OCI-LY3 (cell line): Measurements from ENCODE around the gene LPP.

Experiments used
- H2AFZ ChIP-seq: fragments of 200-600, 300-600 bp; shearing (Covaris generic); 2 replicates; pipeline ENCODE4 v1.6.0; 2014; ENCODE audit warnings: antibody characterized with exemption, low read depth, low read length
- H3K27ac ChIP-seq: fragments of 200-600, 300-600 bp; sonication (generic); 2 replicates; pipeline ENCODE4 v1.5.1; 2014; ENCODE audit warnings: mild to moderate bottlenecking, low read length, moderate library complexity, mixed read lengths
- H3K27me3 ChIP-seq: fragments of 200-600, 300-600 bp; sonication (generic); 2 replicates; pipeline ENCODE4 v1.6.1; 2014; ENCODE audit warnings: low read depth, low read length, mixed read lengths
- H3K36me3 ChIP-seq: fragments of 200-600, 300-600 bp; sonication (generic); replicated peaks from 2 replicates; pipeline ENCODE3; 2014; ENCODE audit warnings: low read depth, low read length, mixed read lengths
- H3K4me1 ChIP-seq: fragments of 300-600, 200-600 bp; sonication (generic); 2 replicates; pipeline ENCODE4 v1.6.1; 2014; ENCODE audit warnings: low read length, mixed read lengths
- H3K4me2 ChIP-seq: fragments of 200-600, 300-600 bp; sonication (generic); 2 replicates; pipeline ENCODE4 v1.6.1; 2014; ENCODE audit warnings: low read length, mixed read lengths
- H3K4me3 ChIP-seq: fragments of 300-600, 200-600 bp; sonication (generic); 2 replicates; pipeline ENCODE4 v1.5.1; 2014; ENCODE audit warnings: antibody characterized with exemption, mild to moderate bottlenecking, low read length, moderate library complexity
- H3K79me2 ChIP-seq: fragments of 300-600, 200-600 bp; shearing (Covaris generic); 2 replicates; pipeline ENCODE4 v1.6.1; 2014; ENCODE audit warnings: mild to moderate bottlenecking, low read length, mixed read lengths
- H3K9ac ChIP-seq: fragments of 300-600, 200-600 bp; shearing (Covaris generic); 2 replicates; pipeline ENCODE4 v1.6.0; 2014; ENCODE audit warnings: mild to moderate bottlenecking, low read length, moderate library complexity
- H3K9me3 ChIP-seq: fragments of 200-600, 300-600 bp; shearing (Covaris generic); 2 replicates; pipeline ENCODE4 v1.6.1; 2014; ENCODE audit warnings: low read length, mixed read lengths; ENCODE audit not compliant: insufficient read depth
- H4K20me1 ChIP-seq: fragments of 200-600, 300-600 bp; sonication (generic); 2 replicates; pipeline ENCODE4 v1.6.1; 2016; ENCODE audit warnings: low read length, mixed read lengths; ENCODE audit not compliant: insufficient read depth
- EZH2phosphoT487 ChIP-seq: fragments of 200-600 bp; shearing (Covaris generic); IDR thresholded peaks from 2 replicates; pipeline ENCODE4 v1.6.1; 2018; ENCODE audit warnings: antibody characterized with exemption, mixed run types, low read depth
- TF ChIP-seq, protein P1 (sequence below): fragments of 200-600, 300-600 bp; sonication (generic); IDR thresholded peaks from 2 replicates; pipeline ENCODE4 v1.5.1; 2014; ENCODE audit warnings: antibody characterized with exemption, low read length, low read depth

The LPP gene

GRCh38 chr3:188750617-188751016, 596.7 kb downstream of the LPP start:
- Histone ChIP-seq H4K20me1 (no peaks in the 10 kb centered on the region), H3K4me3 (no peak overlapping the region), H2AFZ (no peak overlapping the region), H3K9me3 (no peaks in the 10 kb centered on the region), H3K79me2 (no peaks in the 10 kb centered on the region), H3K27ac (peak overlapping the region; percentile 95), H3K4me1 (peaks cover 97% of the 10 kb centered on the region), H3K36me3 (peaks cover 6% of the 10 kb centered on the region), H3K9ac (peak overlapping the region; percentile 88), H3K27me3 (no peaks in the 10 kb centered on the region), H3K4me2 (peak overlapping the region; percentile 82)
- TF ChIP-seq, protein P1, sequence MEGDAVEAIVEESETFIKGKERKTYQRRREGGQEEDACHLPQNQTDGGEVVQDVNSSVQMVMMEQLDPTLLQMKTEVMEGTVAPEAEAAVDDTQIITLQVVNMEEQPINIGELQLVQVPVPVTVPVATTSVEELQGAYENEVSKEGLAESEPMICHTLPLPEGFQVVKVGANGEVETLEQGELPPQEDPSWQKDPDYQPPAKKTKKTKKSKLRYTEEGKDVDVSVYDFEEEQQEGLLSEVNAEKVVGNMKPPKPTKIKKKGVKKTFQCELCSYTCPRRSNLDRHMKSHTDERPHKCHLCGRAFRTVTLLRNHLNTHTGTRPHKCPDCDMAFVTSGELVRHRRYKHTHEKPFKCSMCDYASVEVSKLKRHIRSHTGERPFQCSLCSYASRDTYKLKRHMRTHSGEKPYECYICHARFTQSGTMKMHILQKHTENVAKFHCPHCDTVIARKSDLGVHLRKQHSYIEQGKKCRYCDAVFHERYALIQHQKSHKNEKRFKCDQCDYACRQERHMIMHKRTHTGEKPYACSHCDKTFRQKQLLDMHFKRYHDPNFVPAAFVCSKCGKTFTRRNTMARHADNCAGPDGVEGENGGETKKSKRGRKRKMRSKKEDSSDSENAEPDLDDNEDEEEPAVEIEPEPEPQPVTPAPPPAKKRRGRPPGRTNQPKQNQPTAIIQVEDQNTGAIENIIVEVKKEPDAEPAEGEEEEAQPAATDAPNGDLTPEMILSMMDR = no peak
- no peak for TF ChIP-seq EZH2phosphoT487

DNA sequence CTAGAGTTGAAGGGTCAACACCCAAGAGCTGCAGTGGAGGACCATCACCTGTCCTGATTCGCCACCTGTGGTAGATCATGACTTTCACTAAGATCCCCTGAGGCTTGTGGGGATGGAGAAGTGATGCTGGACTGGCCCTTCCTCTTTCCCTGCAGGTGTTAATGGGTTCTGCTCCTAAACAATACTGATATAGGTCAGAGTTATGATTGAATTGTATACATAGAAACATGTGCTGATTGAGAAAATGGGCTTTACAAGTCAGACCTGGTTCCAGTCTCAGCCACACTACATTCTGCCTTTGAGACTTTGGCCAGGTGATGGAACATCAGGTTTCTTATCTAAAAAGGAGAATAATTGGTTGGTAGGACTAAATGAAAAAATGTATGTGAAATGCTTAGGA, 598.9 kb downstream of the LPP start:
- Histone ChIP-seq H3K9ac (peak overlapping the region; percentile 88), H3K36me3 (no peaks in the 10 kb centered on the region), H3K79me2 (no peaks in the 10 kb centered on the region), H4K20me1 (no peaks in the 10 kb centered on the region), H2AFZ (no peak overlapping the region), H3K4me2 (peak overlapping the region; percentile 82), H3K4me3 (peak overlapping the region; percentile 16; the same call in 1 of the 2 replicates), H3K9me3 (no peaks in the 10 kb centered on the region), H3K27me3 (no peaks in the 10 kb centered on the region), H3K27ac (peak overlapping the region; percentile 95), H3K4me1 (peaks cover 93% of the 10 kb centered on the region)
- TF ChIP-seq, protein P1 = no peak
- no peak for TF ChIP-seq EZH2phosphoT487

GRCh38 chr3:188754267-188754666, 600.3 kb downstream of the LPP start:
- H2AFZ ChIP-seq = no peak overlapping the region
- no peaks in the 10 kb centered on the region for H3K79me2 ChIP-seq
- H3K4me1 ChIP-seq = peaks cover 78% of the 10 kb centered on the region
- H3K9me3 ChIP-seq = no peaks in the 10 kb centered on the region
- no peaks in the 10 kb centered on the region for H4K20me1 ChIP-seq
- H3K9ac ChIP-seq = peak overlapping the region; percentile 99
- H3K27me3 ChIP-seq = no peaks in the 10 kb centered on the region
- H3K4me3 ChIP-seq = peak overlapping the region; percentile 40
- H3K4me2 ChIP-seq = peak overlapping the region; percentile 82
- no peaks in the 10 kb centered on the region for H3K36me3 ChIP-seq
- H3K27ac ChIP-seq = peak overlapping the region; percentile 95
- TF ChIP-seq, protein P1 = no peak
- no peak for TF ChIP-seq EZH2phosphoT487

DNA sequence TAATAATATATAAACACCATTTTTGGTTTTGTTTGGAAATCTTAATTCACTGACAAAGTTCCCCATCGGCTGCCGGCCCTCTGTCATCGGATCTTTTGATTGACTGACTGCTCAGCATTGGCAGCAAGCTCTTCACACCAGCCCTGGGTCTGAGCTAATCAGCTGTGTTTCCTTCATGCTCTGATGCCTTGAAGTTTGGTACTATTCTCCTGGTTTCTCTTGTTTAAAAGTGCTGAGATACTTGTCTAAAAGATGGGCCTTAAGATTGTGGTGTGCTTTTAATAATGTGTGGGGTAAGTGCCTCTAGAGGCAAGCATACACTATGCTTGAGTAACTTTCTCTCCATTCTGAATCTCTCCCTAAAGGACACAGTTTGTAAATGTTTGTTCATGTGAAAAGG, 602.3 kb downstream of the LPP start:
- H3K27ac ChIP-seq = peak overlapping the region; percentile 95
- peak overlapping the region; percentile 15; the same call in 1 of the 2 replicates for H3K4me2 ChIP-seq
- peak overlapping the region; percentile 48; the same call in 1 of the 2 replicates for H2AFZ ChIP-seq

More for the DNA sequence above, 602.3 kb downstream of the LPP start:
- TF ChIP-seq EZH2phosphoT487 = no peak
- no peaks in the 10 kb centered on the region for H3K36me3 ChIP-seq
- no peak overlapping the region for H3K4me3 ChIP-seq
- no peaks in the 10 kb centered on the region for H3K27me3 ChIP-seq
- H4K20me1 ChIP-seq = no peaks in the 10 kb centered on the region
- no peaks in the 10 kb centered on the region for H3K79me2 ChIP-seq
- H3K9me3 ChIP-seq = no peaks in the 10 kb centered on the region
- peak overlapping the region; percentile 99 for H3K9ac ChIP-seq
- peaks cover 59% of the 10 kb centered on the region for H3K4me1 ChIP-seq
